GM19035 (cell line): ENCODE measurements around the gene ROR2.

Experiments used
- ATAC-seq: cut with Tn5 transposase; IDR thresholded peaks from one replicate; pipeline ENCODE4 v1.9.1; 2021; ENCODE audit not compliant: unreplicated experiment

Gene ROR2

DNA sequence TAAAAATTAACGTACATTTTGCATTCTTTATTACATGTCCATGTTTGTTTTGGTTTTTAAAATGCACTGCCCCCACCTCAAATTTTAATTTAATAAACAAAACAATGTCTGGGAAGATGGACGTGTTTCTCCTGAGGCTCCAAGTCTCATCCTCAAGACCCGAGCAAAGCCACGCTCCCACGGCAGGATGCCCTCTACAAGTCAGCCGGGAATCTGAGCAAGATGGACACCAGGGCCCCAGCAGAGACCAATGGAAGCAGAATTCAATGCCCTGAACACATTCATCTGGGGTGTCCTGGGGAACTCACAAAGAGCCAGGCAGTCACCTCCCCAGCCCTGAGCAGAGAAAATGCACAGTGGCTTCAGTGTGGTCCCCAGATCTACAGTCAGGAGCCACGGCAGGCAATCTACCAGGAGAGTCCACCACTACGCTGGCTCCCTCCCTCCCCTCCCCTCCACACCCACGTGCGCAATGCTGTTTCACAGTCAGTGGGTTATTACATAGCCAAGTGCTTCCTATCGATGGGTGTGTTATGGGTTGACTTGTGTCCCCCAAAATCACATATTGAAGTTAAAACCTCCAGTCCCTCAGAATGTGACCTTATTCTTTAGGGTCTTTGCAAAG is 129.8 kb downstream of the ROR2 start:
- ATAC-seq: no peak

- ATAC-seq: no peak
Observed at GRCh38 chr9:91818647-91819403, 131.2 kb downstream of the ROR2 start.

DNA sequence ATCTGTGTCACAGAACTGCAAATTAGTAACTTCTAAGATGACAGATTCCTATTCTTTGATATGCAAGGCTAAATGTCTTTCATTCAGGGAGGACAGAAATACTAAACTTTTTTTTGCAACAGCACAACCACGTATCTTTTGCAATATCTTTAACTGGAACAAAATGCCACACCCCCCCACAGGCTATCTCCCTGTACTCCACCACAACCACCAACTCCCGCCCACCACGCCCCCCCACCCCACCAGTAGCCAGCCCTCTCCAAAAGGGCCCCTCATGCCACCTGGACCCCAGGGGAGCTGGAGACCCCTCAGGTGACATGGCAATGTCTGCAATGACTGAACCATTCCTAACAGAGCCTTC is 131.8 kb downstream of the ROR2 start:
- no peak for ATAC-seq

GRCh38 chr9:91817493-91818224 is 132.4 kb downstream of the ROR2 start:
- no peak for ATAC-seq

DNA sequence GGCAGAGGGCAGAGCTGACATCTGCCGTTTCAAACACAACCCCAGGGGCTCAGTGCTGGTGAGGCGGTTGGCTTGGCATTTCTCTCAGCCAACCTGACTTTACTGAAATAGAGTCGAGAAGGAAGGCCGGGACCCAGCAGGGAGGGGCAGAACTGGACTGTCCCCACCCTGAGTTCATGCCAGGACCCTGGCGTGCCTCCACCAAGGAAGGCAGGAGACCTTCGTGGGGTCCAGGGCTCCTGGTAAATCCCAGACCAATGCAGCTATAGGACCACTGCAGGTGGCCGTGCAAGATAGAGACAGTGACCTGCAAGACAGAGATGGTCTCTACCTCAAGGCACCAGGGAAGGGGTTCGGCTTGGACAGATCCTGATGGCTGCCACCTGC is 132.9 kb downstream of the ROR2 start:
- no peak for ATAC-seq

- no peak for ATAC-seq
Observed at GRCh38 chr9:91816356-91816755, 133.7 kb downstream of the ROR2 start.

GRCh38 chr9:91815896-91816295 is 134.1 kb downstream of the ROR2 start:
- no peak for ATAC-seq

GRCh38 chr9:91814753-91815152 is 135.3 kb downstream of the ROR2 start:
- ATAC-seq: no peak

- ATAC-seq: no peak
Observed at GRCh38 chr9:91814201-91814600, 135.8 kb downstream of the ROR2 start.

DNA sequence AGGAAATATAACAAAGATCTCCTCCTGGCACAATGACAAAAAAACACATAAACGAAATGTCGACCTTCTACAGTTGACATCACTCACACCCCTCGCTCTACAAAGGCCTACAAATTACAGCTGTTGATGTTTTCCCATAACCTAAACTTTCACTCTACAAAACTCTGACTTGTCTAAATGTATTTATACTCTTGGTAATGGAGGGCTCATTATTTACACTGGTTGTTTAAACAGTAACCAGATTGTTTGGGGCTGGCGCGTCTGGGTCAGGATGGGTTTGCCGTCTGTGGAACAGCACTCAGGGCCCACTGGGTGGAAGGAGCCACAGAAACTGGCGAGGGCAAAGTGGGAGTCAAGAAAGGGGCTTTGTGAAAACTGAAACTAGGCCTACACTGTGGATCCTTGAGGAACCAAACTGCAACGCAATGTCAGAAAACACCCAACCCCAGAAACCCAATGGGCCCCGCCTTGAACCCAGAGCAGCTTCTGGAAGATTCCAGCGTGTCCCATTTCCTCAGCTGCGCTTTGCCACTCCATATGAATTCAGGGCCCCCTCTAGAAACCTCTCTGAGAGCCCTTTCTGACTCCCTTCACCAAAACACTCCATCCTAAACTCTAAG is 136.7 kb downstream of the ROR2 start:
- ATAC-seq: no peak

DNA sequence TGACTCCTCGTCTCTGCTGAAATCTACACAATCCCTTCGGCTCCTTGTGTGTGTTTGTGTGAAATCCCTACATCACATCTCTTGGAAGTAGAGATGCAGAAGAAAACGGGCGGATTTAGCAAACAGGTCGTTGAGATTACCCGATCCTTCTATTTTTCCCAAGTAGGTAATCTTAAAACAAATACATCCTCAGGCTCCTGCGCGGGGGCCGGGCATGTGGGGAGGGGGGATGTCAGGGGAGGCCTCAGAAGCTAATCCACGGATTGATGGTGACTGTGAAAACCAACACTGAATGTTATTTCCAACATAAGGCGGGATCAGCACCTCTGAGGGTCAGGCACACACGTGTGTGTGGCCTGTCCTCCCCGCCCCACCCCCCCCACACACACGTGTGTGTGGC is 137.8 kb downstream of the ROR2 start:
- no peak for ATAC-seq

GRCh38 chr9:91811024-91811909 is 138.8 kb downstream of the ROR2 start:
- ATAC-seq: no peak

DNA sequence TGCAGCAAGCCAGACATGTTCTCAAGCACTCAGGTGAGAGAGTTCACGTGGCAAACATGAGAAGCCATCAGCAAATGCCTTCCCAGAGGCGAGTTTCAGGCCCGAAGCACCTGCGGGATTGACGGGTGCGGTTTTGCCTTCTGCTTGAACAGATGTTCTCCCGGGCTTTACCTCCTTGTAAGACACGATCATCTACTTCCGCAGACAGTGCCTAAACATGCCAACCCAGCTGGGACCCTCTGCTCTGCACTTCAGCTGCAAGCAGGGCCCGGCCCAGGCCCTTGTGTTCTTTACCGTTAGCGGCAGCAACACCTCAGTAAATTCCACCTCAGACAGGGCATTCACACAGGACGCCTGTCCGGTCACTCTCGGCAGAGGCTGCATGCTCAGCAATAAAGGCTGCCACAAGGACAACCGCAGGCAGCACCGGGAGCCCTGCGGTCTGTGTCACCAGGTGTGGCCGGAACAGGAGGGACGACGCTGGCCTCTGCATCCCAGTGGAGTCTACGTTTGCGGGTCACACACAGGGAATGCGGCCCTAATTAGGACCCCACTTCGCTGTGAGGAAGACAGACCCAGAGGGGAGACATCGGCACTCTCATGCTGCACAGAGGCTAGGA is 139.6 kb downstream of the ROR2 start:
- ATAC-seq: no peak

- no peak for ATAC-seq
Observed at GRCh38 chr9:91809581-91810285, 140.3 kb downstream of the ROR2 start.

GRCh38 chr9:91807643-91808246 is 142.3 kb downstream of the ROR2 start:
- ATAC-seq: no peak

- no peak for ATAC-seq
Observed at GRCh38 chr9:91805031-91805430, 145.0 kb downstream of the ROR2 start.

DNA sequence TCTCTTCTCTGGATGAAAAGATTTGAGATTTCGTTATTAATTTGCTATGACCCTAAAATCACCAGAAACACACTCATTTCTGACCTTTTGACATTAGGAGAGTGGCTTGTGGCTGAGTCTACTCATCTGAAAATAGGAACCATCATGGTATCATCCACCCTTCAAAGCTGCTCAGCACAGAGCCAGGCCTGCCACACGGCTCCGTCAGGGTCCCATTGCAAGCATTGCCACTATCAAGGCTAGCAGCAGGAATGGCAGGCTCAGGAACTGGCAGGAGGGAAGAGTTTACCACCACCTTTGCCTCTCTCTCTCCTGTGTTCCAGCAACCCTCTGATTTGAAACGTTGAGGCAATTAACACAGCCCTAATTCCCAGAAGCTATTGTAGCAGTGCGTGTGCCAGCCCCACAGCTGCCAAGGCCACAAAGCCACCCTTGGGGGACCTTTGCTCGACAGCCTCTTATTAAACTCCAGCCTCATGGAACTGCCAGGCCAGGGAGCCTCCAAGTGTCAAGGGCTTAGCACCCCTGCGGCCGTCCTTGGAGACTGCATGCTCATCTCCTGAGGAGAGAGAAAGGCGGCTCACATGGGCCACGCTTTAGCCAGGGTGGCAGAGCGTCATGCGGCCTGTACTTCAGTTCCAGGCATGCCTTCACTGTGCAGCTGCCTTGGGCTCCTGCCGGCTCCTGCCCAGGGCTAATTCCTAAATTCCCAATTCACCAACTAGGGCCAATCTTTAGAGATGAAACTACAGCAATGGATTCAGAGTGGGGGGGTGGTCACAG is 145.9 kb downstream of the ROR2 start:
- ATAC-seq: no peak

DNA sequence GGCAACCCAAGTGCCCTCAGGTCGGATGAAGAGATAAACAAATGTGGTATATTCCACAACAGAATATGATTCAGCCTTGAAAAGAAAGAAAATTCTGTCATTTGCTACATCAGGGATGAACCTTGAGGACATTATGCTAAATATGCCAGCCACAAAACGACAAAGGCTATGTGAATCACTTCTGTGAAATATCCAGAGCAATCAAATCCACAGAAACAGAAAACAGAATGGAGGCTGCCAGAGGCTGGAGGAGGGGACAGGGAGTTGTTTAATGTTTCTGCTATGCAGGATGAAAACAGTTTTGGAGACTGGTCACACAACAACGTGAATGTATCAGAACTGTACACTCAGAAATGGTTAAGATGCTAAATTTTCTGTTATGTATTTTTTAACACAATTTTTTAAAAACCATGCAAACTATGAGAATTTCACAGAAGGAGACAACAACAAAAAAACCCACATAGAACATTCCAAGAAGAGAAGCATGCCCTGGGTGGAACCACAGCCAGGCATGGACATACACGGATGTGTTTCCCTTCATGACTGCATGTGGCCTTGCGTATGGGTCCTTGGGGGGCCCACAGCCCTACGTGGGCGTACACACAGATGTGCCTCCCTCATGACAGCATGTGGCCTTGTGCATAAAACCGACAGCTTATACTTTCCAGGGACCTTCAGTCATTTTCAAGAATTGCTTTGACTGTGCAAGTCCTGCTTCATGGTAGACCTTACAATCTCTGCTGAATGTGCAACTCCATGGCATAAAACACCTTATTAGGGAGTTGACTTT is 146.7 kb downstream of the ROR2 start:
- no peak for ATAC-seq
